GM12873 (cell line): ENCODE results near the gene THUMPD2.

Experiments
- TF ChIP-seq, protein P1 (sequence below): IDR thresholded peaks from 2 replicates; pipeline ENCODE4 v1.5.1; 2012; ENCODE audit warnings: low read depth, mild to moderate bottlenecking, moderate library complexity, low read length, control low read depth; ENCODE audit not compliant: insufficient read depth; ENCODE audit errors: missing control alignments

Gene THUMPD2

DNA sequence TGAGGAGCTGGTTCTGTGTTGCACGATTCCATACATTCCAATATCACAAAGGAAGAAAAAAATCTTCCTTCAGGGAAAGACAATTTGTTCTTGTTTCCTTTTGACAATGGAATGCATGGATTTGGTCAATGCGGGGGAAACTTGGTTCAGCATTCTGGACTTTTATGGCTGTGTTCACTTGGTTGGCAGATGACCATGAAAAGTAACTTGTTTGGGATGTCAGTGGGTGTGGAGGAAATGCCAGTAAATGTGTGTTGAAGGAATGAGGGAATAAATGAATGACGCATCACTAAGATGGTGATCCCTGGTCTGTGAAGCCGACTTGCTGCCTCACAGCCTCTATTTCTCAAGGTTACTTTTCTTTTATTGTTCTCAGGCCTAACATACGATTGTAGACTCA, 53.7 kb downstream of the THUMPD2 start:
- TF ChIP-seq, protein P1, sequence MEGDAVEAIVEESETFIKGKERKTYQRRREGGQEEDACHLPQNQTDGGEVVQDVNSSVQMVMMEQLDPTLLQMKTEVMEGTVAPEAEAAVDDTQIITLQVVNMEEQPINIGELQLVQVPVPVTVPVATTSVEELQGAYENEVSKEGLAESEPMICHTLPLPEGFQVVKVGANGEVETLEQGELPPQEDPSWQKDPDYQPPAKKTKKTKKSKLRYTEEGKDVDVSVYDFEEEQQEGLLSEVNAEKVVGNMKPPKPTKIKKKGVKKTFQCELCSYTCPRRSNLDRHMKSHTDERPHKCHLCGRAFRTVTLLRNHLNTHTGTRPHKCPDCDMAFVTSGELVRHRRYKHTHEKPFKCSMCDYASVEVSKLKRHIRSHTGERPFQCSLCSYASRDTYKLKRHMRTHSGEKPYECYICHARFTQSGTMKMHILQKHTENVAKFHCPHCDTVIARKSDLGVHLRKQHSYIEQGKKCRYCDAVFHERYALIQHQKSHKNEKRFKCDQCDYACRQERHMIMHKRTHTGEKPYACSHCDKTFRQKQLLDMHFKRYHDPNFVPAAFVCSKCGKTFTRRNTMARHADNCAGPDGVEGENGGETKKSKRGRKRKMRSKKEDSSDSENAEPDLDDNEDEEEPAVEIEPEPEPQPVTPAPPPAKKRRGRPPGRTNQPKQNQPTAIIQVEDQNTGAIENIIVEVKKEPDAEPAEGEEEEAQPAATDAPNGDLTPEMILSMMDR = no peak

DNA sequence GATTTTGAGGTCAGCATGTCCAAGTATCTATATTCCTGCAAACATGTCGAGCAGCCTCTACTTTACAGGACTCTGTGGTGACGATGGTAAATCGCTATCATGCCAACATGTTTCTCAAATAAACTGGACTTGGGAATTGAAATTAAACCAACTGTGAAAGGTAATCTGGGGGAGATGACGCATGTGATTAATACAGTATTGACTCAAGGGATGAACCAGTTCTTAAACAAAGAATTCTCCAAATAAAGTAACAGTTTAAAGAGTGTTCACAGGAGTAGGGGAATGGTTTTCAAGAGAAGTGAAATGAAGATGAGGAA, 54.3 kb downstream of the THUMPD2 start:
- TF ChIP-seq, protein P1 = no peak

DNA sequence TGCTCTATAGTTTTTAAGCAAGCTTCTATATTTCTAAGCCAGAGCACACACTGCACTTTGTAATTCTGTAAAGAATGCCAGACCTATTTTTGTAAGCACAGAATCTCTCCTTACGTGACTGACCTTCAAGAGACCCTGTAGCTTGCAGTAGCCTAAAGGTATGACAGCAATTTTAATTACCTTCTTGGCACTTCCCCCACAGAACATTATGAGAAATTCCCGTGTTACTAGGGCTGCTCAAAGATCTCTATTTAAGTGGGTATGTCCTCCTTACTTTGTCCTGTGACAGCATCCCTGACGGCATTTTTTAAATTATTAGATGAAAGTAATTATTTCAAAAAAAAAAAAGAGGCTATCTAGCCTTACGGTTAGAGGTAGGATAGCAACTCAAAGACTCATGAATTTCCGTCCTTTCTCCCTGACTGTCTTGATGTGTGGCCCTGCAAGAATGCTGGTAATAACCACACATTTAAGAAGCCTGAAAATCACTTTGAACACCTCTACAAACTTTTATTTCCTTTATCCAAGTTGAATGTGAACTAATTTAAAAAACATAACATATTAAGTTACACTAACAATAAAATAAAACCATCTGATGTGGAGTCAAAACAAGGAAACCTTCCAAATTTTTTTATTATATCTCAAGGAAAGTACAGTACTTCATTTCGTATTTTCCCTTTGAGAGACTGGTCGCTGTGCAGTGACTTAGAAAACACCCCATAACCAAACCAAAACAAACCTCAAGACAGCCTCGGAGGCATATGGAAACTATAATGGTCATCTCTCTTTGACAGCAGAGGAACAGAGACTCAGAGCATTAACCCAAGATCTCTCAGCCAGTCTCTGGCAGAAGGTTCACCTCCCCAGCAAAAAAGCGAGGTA, 54.9 kb downstream of the THUMPD2 start:
- TF ChIP-seq, protein P1 = no peak

- TF ChIP-seq, protein P1 = no peak
Measured at GRCh38 chr2:39723497-39723896, 55.6 kb downstream of the THUMPD2 start.

DNA sequence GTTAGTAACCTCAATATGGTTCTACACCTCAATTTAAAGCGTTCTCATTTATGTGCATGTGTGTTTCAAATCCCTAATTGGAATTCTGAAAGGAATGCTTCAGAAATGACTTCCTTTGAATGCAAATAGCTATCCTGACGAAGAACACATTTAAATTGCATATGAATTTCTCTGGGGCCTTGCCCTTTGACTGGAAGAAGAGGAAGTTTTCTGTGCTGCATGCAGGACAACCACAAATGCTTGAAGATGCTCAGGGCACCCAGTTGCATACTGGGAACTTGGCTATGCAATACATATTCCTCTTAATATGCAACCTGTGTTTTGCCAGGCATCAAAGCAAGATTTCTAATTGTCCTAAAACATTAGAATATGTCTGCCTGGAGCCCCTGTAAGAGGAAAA, 58.1 kb downstream of the THUMPD2 start:
- TF ChIP-seq, protein P1 = no peak

GRCh38 chr2:39719317-39719716, 59.7 kb downstream of the THUMPD2 start:
- TF ChIP-seq, protein P1 = no peak

DNA sequence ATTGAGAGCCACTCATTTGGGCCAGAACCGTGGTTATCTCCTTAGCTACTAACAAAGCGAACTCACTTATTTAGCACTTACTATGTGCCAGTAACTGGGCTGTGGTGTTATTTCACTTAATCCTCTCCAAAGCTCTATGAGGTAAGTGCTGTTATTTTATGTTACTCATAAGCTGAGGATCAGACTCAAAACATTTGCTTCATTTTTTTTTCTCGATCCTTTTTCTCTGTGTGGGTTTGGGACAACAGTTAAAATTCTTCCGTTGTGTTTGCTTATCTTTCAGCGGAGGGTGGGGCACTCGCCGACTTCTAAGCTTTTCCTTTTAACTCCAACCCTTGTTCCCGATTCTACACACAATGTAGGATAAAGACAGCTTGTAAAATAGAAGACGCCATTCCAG, 60.6 kb downstream of the THUMPD2 start:
- TF ChIP-seq, protein P1 = no peak

GRCh38 chr2:39717067-39717466, 62.0 kb downstream of the THUMPD2 start:
- TF ChIP-seq, protein P1 = no peak
